Activated naive CD4-positive, alpha-beta T cell treated with Interleukin-2 at 50 U/mL for 16 hours (primary cell): ENCODE data around the gene ELOVL1.
A peak's percentile ranks its signal among the peaks of the same experiment; 100 is the strongest.

ENCODE experiments used
- DNase-seq: peaks from one replicate; pipeline ENCODE4 v3.0.0-alpha.2; 2020

ELOVL1 gene

DNA sequence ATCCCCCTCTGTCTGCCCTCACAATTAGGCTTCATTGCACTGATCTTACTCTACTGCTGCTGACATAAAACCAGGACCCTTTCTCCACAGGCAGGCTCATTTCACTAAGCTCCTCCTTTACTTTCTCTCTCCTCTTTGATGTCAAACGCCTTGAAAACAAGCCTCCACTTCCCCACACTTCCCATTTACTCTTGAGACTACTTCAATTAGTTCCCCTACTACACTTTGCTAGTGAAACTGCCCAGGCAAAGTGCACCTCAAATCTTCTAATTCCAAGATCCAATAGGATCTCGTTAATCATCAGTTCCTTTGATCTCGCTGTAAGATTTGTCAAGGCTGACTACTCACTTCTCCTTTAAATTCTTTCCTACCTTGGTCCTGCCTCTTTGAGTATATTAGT, 14.9 kb downstream of the ELOVL1 start:
- DNase-seq: no peak

- no peak for DNase-seq
These were observed 15.5 kb downstream of the ELOVL1 start for GRCh38 chr1:43352351-43352705.

DNA sequence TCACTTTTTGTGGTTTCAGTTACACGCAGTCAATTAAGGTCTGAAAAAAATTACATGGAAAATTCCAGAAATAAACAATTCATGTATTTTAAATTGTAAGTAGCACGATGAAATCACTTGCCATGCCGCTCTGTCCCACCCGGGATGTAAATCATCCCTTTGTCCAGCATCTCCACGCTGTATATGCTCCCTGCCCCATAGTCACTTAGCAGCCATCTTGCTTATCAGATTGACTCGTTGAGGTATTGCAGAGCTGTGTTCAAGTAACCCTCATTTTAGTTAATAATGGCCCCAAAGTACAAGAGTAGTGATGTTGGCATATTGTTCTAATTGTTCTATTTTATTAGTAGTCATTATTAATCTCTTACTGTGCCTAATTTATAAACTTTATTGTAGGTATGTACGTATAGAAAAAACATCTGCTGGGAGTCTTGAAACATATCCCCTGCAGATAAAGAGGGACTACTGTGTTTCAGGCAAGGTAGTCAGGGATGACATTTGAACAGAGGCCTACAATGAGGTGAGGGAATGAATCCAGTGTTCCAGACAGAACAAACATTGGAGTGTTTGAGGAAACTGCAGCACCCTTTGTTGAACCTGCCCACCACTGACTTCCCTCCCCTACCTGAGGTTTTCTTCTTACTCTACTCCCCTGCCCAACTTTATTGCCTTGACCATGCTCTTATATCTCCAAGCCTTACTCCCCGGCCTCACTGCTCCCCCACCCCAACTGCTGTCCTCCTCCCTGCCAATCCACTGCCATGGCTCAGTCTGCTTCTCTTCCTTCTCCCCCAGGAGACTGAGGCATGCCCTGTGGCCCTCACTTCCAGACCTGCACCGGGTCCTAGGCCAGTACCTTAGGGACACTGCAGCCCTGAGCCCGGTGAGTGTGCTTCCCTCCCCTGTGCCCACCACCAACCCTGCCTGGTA, 16.1 kb downstream of the ELOVL1 start:
- DNase-seq: no peak

DNA sequence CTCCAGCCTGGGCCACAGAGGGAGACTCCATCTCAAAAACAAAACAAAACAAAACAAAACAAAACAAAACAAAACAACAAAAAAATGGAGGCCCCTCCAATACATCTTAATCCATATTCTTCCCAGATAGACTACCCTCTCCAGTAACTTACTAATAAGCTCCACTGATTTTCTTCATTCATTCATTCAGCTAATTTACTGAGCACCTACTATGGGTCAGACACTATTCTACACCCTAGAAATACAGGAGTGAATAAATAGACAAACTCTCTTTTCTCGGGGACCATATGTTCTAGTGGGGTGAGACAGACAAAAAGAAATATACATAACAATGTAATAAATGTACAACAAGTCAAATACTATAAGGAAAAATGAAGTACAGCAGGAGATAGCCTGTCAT, 16.8 kb downstream of the ELOVL1 start:
- DNase-seq: no peak

- DNase-seq: no peak
These were observed 18.1 kb downstream of the ELOVL1 start for GRCh38 chr1:43349594-43350306.

DNA sequence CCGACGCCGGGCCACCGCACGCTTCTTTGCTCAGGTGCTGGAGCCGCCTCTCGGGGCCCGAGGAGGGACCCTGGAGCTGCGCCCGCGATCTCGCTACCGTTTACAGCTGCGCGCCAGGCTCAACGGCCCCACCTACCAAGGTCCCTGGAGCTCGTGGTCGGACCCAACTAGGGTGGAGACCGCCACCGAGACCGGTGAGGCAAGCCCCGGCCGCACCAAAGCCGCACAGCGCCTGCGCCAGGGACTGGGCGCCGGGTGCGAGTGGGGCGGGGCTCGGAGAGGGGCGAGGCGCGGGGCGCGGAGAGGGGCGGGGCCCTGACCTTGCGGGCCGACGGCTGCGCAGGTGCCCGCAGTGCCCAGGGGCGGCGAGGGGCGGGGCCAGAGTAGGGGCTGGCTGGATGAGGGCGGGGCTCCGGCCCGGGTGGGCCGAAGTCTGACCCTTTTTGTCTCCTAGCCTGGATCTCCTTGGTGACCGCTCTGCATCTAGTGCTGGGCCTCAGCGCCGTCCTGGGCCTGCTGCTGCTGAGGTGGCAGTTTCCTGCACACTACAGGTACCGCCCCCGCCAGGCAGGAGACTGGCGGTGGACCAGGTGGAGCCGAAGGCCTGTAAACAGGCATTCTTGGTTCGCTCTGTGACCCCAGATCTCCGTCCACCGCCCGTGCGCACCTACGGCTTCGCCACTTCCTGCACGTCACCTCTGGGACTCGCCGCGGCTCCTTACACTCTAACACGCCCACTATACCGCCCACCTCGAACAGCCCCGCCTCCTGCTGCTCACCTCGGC, 18.8 kb downstream of the ELOVL1 start:
- DNase-seq: peak; percentile 47

DNA sequence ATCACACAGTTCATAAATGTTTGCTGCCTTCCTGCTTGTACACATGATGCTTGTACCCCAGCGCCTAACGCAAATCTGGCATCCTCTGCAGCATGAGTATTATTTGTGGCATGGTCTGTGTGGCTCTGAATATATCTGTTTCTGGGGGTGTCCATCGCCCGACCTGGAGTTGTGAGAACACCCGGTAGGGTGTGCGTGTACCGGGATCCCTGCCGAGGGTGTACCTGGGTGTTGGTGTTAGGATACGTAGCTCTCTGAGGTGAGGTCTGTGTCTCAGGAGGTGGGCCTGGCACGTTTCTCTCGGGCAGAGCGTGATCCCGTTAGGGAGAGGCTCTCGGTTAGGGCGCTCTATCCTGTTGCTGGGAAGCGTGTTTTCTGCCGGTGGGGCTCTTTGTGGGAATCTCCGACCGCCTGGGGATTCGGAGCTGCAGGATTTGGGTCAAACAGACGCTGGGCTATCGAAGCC, 19.4 kb downstream of the ELOVL1 start:
- no peak for DNase-seq

GRCh38 chr1:43346636-43347035, 21.2 kb downstream of the ELOVL1 start:
- DNase-seq: no peak

GRCh38 chr1:43345120-43345519, 22.7 kb downstream of the ELOVL1 start:
- no peak for DNase-seq

DNA sequence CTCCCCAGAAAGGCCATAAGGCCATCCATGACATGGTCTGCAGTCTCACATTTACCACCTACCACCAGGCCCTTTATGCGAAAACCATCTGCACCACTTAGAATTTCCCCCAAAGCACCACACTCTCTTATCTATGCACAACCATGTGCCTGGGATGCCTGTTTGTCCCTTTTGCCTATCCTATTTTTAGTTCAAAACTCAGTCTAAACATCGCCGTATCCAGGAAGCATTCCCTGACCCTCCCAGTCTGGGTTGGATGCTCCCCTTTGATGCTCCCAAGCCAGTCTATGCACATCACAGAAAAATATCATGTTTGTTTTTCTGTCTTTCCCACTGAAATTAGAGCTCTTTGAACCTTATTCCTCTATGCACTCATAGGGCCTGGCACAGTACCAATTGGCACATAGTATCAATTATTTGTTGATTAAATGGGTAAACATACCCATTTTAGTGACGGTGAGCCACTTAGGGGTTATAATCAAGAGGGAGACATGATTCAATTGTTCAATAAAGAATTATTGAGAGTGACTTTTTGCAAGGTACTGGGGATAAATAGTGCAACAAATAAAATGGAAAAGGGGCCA, 23.5 kb downstream of the ELOVL1 start:
- no peak for DNase-seq

DNA sequence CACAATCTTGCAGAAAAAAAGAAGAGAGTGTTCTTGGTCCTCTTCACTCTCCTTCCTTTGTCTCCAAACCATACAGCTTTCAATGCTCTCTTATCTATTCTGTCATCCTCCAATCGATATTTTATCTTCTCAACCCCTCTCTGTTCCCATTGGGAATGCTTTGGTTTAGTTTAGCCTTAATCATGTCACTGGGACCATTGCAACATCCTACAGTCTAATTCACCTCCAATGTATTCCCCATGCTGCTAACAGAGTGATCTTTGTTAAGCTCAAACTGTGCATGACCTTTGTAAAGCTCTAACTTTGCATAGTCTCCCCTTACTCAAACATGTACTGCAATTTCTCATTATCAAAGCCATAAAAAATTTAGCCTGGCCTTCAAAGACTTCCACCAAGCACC, 27.3 kb downstream of the ELOVL1 start:
- DNase-seq: no peak

DNA sequence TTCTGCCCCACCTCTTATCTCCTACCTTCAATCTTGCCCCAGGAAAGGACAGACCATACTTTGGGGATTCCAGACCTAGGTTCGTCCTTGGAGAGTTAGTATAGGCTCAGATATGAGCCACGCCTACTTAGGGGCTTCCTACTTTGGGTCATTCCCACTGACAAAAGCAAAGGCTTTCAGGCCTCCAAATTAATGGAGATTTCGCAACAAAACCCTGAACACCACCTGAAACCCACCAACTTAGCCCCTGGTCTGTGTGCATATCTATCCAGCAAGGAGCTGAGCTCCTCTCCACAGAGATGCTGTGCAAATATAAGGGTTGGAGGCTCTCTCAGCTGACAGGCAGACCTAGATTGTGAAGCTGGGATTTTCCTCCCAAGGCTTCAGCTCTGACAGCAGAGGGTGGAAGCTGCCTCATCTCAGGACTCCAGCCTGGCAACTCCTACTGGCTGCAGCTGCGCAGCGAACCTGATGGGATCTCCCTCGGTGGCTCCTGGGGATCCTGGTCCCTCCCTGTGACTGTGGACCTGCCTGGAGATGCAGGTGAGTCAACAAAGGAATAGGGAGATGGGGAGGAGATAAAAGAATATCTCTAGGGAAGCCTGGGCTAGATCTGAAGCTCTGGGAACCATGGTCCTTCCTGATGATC, 28.1 kb downstream of the ELOVL1 start:
- no peak for DNase-seq

DNA sequence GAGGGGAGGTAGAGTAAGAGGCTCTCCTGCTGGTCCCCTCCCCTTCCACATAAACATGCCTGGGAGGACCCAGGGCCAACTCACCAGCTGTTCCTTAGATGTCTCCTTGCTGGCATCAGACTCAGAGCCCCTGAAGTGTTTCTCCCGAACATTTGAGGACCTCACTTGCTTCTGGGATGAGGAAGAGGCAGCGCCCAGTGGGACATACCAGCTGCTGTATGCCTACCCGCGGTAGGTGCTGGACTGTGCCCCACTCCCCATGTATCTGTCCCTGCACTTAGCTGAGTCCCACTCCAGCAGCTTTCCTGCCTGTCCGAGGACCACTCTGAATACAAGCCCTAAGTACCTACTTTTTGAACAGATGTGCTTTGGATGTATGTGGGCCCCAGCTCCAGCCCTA, 29.8 kb downstream of the ELOVL1 start:
- DNase-seq: no peak

GRCh38 chr1:43337588-43337987, 30.2 kb downstream of the ELOVL1 start, which contains the start of gene MPL:
MPL (plus strand) TSS chr1:43337818; CDS start chr1:43337849, 31 bp downstream.
- no peak for DNase-seq

- DNase-seq: no peak
These were observed 33.2 kb downstream of the ELOVL1 start for GRCh38 chr1:43334453-43335205.

GRCh38 chr1:43331688-43332087, 36.1 kb downstream of the ELOVL1 start:
- no peak for DNase-seq

GRCh38 chr1:43329995-43330751, 37.6 kb downstream of the ELOVL1 start:
- peak; percentile 69 for DNase-seq

DNA sequence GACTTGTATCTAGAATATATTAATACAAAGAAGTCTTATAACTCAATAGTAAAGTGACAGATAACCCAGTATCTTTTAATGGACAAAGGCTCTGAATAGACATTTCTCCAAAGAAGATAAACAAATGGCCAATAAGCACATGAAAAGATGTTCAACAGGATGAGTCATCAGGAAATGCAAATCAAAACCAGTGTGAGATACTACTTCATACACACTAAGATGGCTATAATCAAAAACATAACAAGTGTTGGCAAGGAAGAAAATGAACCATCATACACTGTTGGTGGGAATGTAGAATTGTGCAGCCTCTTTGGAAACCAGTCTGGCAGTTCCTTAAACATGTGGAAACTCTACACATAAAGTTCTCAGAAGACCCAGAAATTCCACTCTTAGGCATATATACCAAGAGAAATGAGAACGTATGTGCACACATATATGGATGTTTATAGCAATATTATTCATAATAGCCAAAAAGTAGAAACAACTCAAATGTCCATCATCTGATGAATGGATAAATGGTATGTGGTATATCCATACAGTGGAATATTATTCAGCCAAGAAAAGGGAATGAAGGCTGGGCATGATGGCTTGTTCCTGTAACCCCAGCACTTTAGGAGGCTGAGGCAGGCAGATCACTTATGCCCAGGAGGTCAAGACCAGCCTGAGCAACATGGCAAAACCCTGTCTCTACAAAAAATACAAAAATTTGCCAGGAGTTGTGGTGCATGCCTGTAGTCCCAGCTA, 40.1 kb downstream of the ELOVL1 start:
- DNase-seq: no peak

- DNase-seq: no peak
These were observed 42.4 kb downstream of the ELOVL1 start for GRCh38 chr1:43325381-43325780.

DNA sequence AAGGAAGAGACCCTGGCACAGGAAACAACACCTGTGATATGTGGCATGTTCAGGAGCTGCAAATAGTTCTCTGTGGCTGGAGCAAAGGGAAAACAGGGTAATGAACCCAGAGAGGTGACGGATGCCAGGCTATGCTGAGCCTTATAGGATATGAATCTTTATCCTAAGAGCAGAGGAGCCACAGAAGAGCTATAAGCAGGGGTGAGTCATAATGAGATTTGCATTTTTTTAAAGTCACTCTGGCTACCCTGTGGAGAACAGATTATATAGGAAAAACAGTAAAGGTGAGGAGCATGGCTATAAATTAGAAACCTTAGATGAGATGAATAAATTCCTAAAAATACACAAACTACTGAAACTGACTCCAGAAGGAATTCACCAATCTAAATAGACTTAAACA, 43.0 kb downstream of the ELOVL1 start:
- no peak for DNase-seq
